HepG2 (cell line): Measurements from ENCODE around the gene FBP1. TPM values are rescaled to one million over a fixed set of nuclear protein-coding genes. Genes with fewer than 3 reads are reported as not detected.

Source experiments
- ARID3A ChIP-seq: IDR thresholded peaks from 2 replicates; pipeline ENCODE4 v1.6.1; 2012; ENCODE audit warnings: low read depth, low read length, improper control_type of control experiment
- ATF6 ChIP-seq: sonication (generic); formaldehyde crosslinking; conservative IDR thresholded peaks from 2 replicates; pipeline ENCODE4 v1.4.0; 2020; ENCODE audit warnings: missing genetic modification reagents
- ATRX ChIP-seq: sonication (generic); formaldehyde crosslinking; IDR thresholded peaks from 2 replicates; pipeline ENCODE4 v1.4.0; 2020; ENCODE audit warnings: missing genetic modification reagents, borderline replicate concordance
- HHEX ChIP-seq: IDR thresholded peaks from 2 replicates; pipeline ENCODE4 v1.6.1; 2016; ENCODE audit warnings: control low read depth
- MIER2 ChIP-seq: IDR thresholded peaks from 2 replicates; pipeline ENCODE4 v1.6.1; 2016; ENCODE audit warnings: missing biosample characterization, missing genetic modification reagents
- NBN ChIP-seq: fragments of 450-650 bp; conservative IDR thresholded peaks from 2 replicates; pipeline ENCODE4 v1.6.1; 2017
- NCOA1 ChIP-seq: sonication (generic); formaldehyde crosslinking; IDR thresholded peaks from 2 replicates; pipeline ENCODE4 v1.9.0; 2021; ENCODE audit warnings: missing genetic modification reagents
- NCOA2 ChIP-seq: sonication (generic); formaldehyde crosslinking; IDR thresholded peaks from 2 replicates; pipeline ENCODE4 v1.8.0; 2022; ENCODE audit warnings: inconsistent platforms
- NCOA5 ChIP-seq: sonication (generic); formaldehyde crosslinking; IDR thresholded peaks from 2 replicates; pipeline ENCODE4 v1.4.0; 2020; ENCODE audit warnings: missing genetic modification reagents
- NR0B2 ChIP-seq: sonication (generic); formaldehyde crosslinking; IDR thresholded peaks from 2 replicates; pipeline ENCODE4 v1.4.0; 2020; ENCODE audit warnings: mild to moderate bottlenecking, missing genetic modification reagents
- PRDM4 ChIP-seq: sonication (generic); formaldehyde crosslinking; IDR thresholded peaks from 2 replicates; pipeline ENCODE4 v1.9.0; 2021; ENCODE audit warnings: missing genetic modification reagents, borderline replicate concordance
- SIN3A ChIP-seq: IDR thresholded peaks from 2 replicates; pipeline ENCODE4 v1.6.1; 2011; ENCODE audit warnings: low read depth, mild to moderate bottlenecking, control low read depth, low read length, borderline replicate concordance
- SMAD1 ChIP-seq: sonication (generic); formaldehyde crosslinking; IDR thresholded peaks from 2 replicates; pipeline ENCODE4 v1.4.0; 2020; ENCODE audit warnings: missing genetic modification reagents, low read depth, mild to moderate bottlenecking, borderline replicate concordance
- SMARCC2 ChIP-seq: fragments of 450-650 bp; IDR thresholded peaks from 2 replicates; pipeline ENCODE4 v1.6.1; 2017; ENCODE audit warnings: antibody characterized with exemption, mild to moderate bottlenecking
- SOX13 ChIP-seq, 3 experiments: fragments of 450-650 bp in 1 of 3; sonication (generic) in 1 of 3; formaldehyde crosslinking in 1 of 3; IDR thresholded peaks in 2 of 3; conservative IDR thresholded peaks in 1 of 3; 2 replicates each; pipeline versions ENCODE4 v1.5.0 to v1.6.1; 2016 to 2020; ENCODE audit warnings: antibody characterized with exemption in 1 of 3, mild to moderate bottlenecking in 1 of 3, missing compliant biosample characterization in 1 of 3, missing genetic modification reagents in 1 of 3, moderate library complexity in 1 of 3
- SOX5 ChIP-seq: IDR thresholded peaks from 2 replicates; pipeline ENCODE4 v1.6.1; 2016; ENCODE audit warnings: borderline replicate concordance
- TFE3 ChIP-seq: IDR thresholded peaks from 2 replicates; pipeline ENCODE4 v1.6.1; 2016
- TOE1 ChIP-seq: sonication (generic); formaldehyde crosslinking; IDR thresholded peaks from 2 replicates; pipeline ENCODE4 v1.4.0; 2020; ENCODE audit warnings: mild to moderate bottlenecking, missing genetic modification reagents
- TSC22D2 ChIP-seq: sonication (generic); formaldehyde crosslinking; IDR thresholded peaks from 2 replicates; pipeline ENCODE4 v1.5.1; 2020; ENCODE audit warnings: missing genetic modification reagents, mild to moderate bottlenecking, borderline replicate concordance
- ZNF10 ChIP-seq: sonication (generic); formaldehyde crosslinking; IDR thresholded peaks from 2 replicates; pipeline ENCODE4 v1.4.0; 2020; ENCODE audit warnings: mild to moderate bottlenecking, low read depth, missing genetic modification reagents, borderline replicate concordance
- ZNF382 ChIP-seq: sonication (generic); formaldehyde crosslinking; IDR thresholded peaks from 2 replicates; pipeline ENCODE4 v1.5.0; 2020; ENCODE audit warnings: missing genetic modification reagents, mild to moderate bottlenecking, borderline replicate concordance
- ZNF790 ChIP-seq: sonication (generic); formaldehyde crosslinking; IDR thresholded peaks from 2 replicates; pipeline ENCODE4 v1.8.0; 2022; ENCODE audit warnings: missing genetic modification reagents, mild to moderate bottlenecking, borderline replicate concordance
- ZNF879 ChIP-seq: sonication (generic); formaldehyde crosslinking; IDR thresholded peaks from 2 replicates; pipeline ENCODE4 v1.8.1; 2023; ENCODE audit warnings: missing genetic modification reagents
- ZZZ3 ChIP-seq: sonication (generic); formaldehyde crosslinking; IDR thresholded peaks from 2 replicates; pipeline ENCODE4 v1.4.0; 2020; ENCODE audit warnings: missing genetic modification reagents, mild to moderate bottlenecking, borderline replicate concordance
- polyA plus RNA-seq, 8 experiments: library from polyadenylated mRNA; depleted of rRNA in 3 of 8; stranded (reverse) in 7 of 8; unstranded in 1 of 8; fragments of >200 nt; fragmentation: Illumina TruSeq in 4 of 8; extraction: Trizol in 4 of 8; gene quantifications; 2 replicates each; pipeline versions ENCODE4 v1.2.1 to v1.2.3, GENCODE V29; 2011 to 2016; ENCODE audit warnings: low read depth in 4 of 8, missing spikeins in 1 of 8, mixed read lengths in 1 of 8; ENCODE audit not compliant: insufficient read depth in 1 of 8
- total RNA-seq, 5 experiments: library from RNA; depleted of rRNA; stranded (reverse); fragments of >200 nt; fragmentation: Illumina TruSeq; extraction: Trizol; gene quantifications; 2 replicates each; pipeline ENCODE4 v1.2.3, GENCODE V29; 2016; ENCODE audit warnings: low read depth in 1 of 5

Gene FBP1
- total and polyA plus RNA-seq, 2 of the 13 experiments (the other 11 are each of a cell fraction or from before 2014, with no cell fraction given), result 0.29 to 0.53 TPM

GRCh38 chr9:94623253-94623652 is 16.1 kb downstream of the FBP1 start (continued):
- TF ChIP-seq ATF6 (CRISPR knock-in tag) (no peak), ATRX (no peak), TSC22D2 (CRISPR knock-in tag) (peak; percentile 66; the same call in 1 of the 2 replicates), ZNF382 (no peak), NBN (no peak), ZNF790 (no peak), TFE3 (CRISPR knock-in tag) (peak; percentile 15; the same call in 1 of the 2 replicates), NCOA5 (CRISPR knock-in tag) (no peak), SMARCC2 (no peak), MIER2 (no peak), ARID3A (no peak), TOE1 (CRISPR knock-in tag) (no peak), NR0B2 (CRISPR knock-in tag) (no peak), ZZZ3 (no peak), SIN3A (no peak), ZNF879 (CRISPR knock-in tag) (no peak), NCOA2 (CRISPR knock-in tag) (no peak), PRDM4 (CRISPR knock-in tag) (no peak), NCOA1 (CRISPR knock-in tag) (no peak), SOX5 (peak; percentile 20; the same call in 1 of the 2 replicates), ZNF10 (CRISPR knock-in tag) (no peak), SOX13 (IDR thresholded peaks at IDR 0.05) (no peak), SOX13 (CRISPR knock-in tag; conservative IDR thresholded peaks at IDR 0.05 in 1 of 2, IDR thresholded peaks at IDR 0.05 in 1 of 2) (no peak), HHEX (CRISPR knock-in tag) (no peak), SMAD1 (no peak)
